HG03460 (cell line): Measurements from ENCODE around the gene EYS.

ENCODE experiments used
- ATAC-seq: cut with Tn5 transposase; IDR thresholded peaks from one replicate; pipeline ENCODE4 v1.9.1; 2021; ENCODE audit not compliant: unreplicated experiment

EYS gene

GRCh38 chr6:64874776-64875175 is 832.2 kb downstream of the EYS start:
- ATAC-seq: no peak

- no peak for ATAC-seq
Observed at GRCh38 chr6:64872633-64873032, 834.4 kb downstream of the EYS start.

GRCh38 chr6:64861039-64861651 is 845.9 kb downstream of the EYS start:
- ATAC-seq: no peak

- ATAC-seq: no peak
Observed at GRCh38 chr6:64860203-64860602, 846.8 kb downstream of the EYS start.

GRCh38 chr6:64850121-64850520 is 856.9 kb downstream of the EYS start:
- ATAC-seq: no peak

GRCh38 chr6:64848467-64848866 is 858.6 kb downstream of the EYS start:
- no peak for ATAC-seq

- ATAC-seq: no peak
Observed at GRCh38 chr6:64847396-64847795, 859.6 kb downstream of the EYS start.

- ATAC-seq: no peak
Observed at GRCh38 chr6:64838726-64839125, 868.3 kb downstream of the EYS start.

- ATAC-seq: no peak
Observed at GRCh38 chr6:64831680-64832079, 875.3 kb downstream of the EYS start.

GRCh38 chr6:64817525-64817924 is 889.5 kb downstream of the EYS start:
- no peak for ATAC-seq

GRCh38 chr6:64815718-64816117 is 891.3 kb downstream of the EYS start:
- no peak for ATAC-seq

- no peak for ATAC-seq
Observed at GRCh38 chr6:64812138-64812537, 894.9 kb downstream of the EYS start.

GRCh38 chr6:64811119-64811518 is 895.9 kb downstream of the EYS start:
- ATAC-seq: no peak

- no peak for ATAC-seq
Observed at GRCh38 chr6:64807785-64808184, 899.2 kb downstream of the EYS start.

GRCh38 chr6:64803470-64804166 is 903.4 kb downstream of the EYS start:
- no peak for ATAC-seq

GRCh38 chr6:64792534-64792933 is 914.5 kb downstream of the EYS start:
- ATAC-seq: no peak

GRCh38 chr6:64789476-64789875 is 917.5 kb downstream of the EYS start:
- ATAC-seq: no peak

- ATAC-seq: no peak
Observed at GRCh38 chr6:64786736-64787135, 920.3 kb downstream of the EYS start.

- ATAC-seq: no peak
Observed at GRCh38 chr6:64782877-64783276, 924.1 kb downstream of the EYS start.

- ATAC-seq: no peak
Observed at GRCh38 chr6:64777941-64778785, 928.9 kb downstream of the EYS start.

GRCh38 chr6:64776359-64776758 is 930.7 kb downstream of the EYS start:
- ATAC-seq: no peak

- ATAC-seq: no peak
Observed at GRCh38 chr6:64774881-64775280, 932.1 kb downstream of the EYS start.
